H54 (cell line): Measurements from ENCODE around the gene DHPS.

Experiments
- DNase-seq: peaks from one replicate; pipeline ENCODE4 v3.0.0; 2011; ENCODE audit warnings: low spot score, mixed read lengths; ENCODE audit not compliant: insufficient read length
- FAIRE-seq: peaks from 3 replicates; lab custom pipeline; 2011; peaks lifted over from hg19 to GRCh38; lab: Jason Lieb, UNC
- POLR2A ChIP-seq: IDR thresholded peaks from 2 replicates; pipeline ENCODE4 v1.6.1; 2011; ENCODE audit warnings: low read depth, mild to moderate bottlenecking, low read length

The DHPS gene

DNA sequence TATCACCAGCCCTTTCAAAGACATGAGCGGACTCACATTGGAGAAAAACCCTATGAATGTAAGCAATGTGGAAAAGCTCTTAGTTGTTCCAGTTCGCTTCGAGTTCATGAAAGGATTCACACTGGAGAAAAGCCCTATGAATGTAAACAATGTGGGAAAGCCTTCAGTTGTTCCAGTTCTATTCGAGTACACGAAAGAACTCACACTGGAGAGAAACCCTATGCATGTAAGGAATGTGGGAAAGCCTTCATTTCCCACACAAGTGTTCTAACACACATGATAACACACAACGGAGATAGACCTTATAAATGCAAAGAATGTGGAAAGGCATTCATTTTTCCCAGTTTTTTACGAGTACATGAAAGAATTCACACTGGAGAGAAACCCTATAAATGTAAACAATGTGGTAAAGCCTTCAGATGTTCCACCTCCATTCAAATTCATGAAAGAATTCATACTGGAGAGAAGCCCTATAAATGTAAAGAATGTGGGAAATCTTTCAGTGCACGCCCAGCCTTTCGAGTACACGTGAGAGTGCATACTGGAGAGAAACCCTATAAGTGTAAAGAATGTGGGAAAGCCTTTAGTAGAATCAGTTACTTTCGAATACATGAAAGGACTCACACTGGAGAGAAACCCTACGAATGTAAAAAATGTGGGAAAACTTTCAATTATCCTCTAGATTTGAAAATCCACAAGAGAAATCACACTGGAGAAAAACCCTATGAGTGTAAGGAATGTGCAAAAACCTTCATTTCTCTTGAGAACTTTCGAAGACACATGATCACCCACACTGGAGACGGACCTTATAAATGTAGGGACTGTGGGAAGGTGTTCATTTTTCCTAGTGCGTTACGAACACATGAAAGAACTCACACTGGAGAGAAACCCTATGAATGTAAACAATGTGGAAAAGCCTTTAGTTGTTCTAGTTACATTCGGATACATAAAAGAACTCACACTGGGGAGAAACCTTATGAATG lies 53.3 kb downstream of the DHPS start:
- DNase-seq: no peak
- TF ChIP-seq POLR2A: no peak
- no peak for FAIRE-seq

DNA sequence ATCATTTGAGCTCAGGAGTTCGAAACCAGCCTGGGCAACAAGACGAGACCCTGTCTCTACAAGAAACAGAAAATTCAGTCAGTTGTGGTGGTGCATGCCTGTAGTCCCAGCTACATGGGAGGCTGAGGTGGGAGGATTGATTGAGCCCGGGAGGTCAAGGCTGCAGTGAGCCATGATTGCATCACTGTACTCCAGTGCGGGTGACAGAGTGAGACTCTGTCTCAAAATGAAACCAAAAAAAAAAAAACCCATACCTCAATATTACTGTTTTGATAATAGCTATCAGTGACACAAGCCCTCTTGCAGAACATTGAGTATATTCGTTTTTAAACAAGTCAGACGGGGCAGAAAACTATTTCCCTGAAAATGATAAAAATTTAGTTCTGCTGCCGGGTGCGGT lies 54.7 kb downstream of the DHPS start:
- FAIRE-seq (no peak), DNase-seq (no peak)
- no peak for TF ChIP-seq POLR2A
